H1 (cell line): ENCODE results near the gene LIPM. TPM values are rescaled to one million over a fixed set of nuclear protein-coding genes. Genes with fewer than 3 reads are reported as not detected.

Experiments used
- CTCF ChIA-PET: fragments of 300-600 bp; sonication (Branson Sonifier 250); formaldehyde crosslinking; loops from one replicate; lab custom pipeline; 2021; ENCODE audit not compliant: partially characterized antibody; lab: Charles Lee
- POLR2A ChIA-PET: fragments of 300-600 bp; sonication (Branson Sonifier 250); formaldehyde crosslinking; loops from one replicate; lab custom pipeline; 2021; ENCODE audit warnings: inconsistent platforms; ENCODE audit not compliant: partially characterized antibody; lab: Charles Lee
- DNase-seq, 2 experiments: peaks; one replicate each; pipeline versions ENCODE4 v3.0.0 to v3.0.0-alpha.2; 2010 to 2022; ENCODE audit warnings: low spot score in 2 of 2, low read depth in 1 of 2, mixed read lengths in 1 of 2
- FAIRE-seq: peaks from 2 replicates; lab custom pipeline; 2011; peaks lifted over from hg19 to GRCh38; lab: Jason Lieb, UNC
- H2AFZ ChIP-seq: 2 replicates; pipeline ENCODE4 v1.8.1; 2012; ENCODE audit warnings: low read length, inconsistent platforms
- H2AK5ac ChIP-seq: 2 replicates; pipeline ENCODE4 v1.6.1; 2013; ENCODE audit warnings: low read depth, low read length
- H2BK120ac ChIP-seq: replicated peaks from 2 replicates; pipeline ENCODE3; 2013; ENCODE audit warnings: low read depth, low read length, inconsistent platforms
- H2BK12ac ChIP-seq: 2 replicates; pipeline ENCODE4 v1.6.1; 2013; ENCODE audit warnings: low read depth, low read length
- H2BK15ac ChIP-seq: 2 replicates; pipeline ENCODE4 v1.6.1; 2013; ENCODE audit warnings: low read length
- H2BK20ac ChIP-seq: 2 replicates; pipeline ENCODE4 v1.6.1; 2013; ENCODE audit warnings: low read length
- H2BK5ac ChIP-seq: 2 replicates; pipeline ENCODE4 v1.6.1; 2013; ENCODE audit warnings: low read depth, low read length
- H3K14ac ChIP-seq: 2 replicates; pipeline ENCODE4 v1.6.1; 2013; ENCODE audit warnings: inconsistent platforms; ENCODE audit not compliant: insufficient read length
- H3K18ac ChIP-seq: 2 replicates; pipeline ENCODE4 v1.6.1; 2013; ENCODE audit warnings: low read length; ENCODE audit errors: extremely low read depth
- H3K23ac ChIP-seq: 2 replicates; pipeline ENCODE4 v1.6.1; 2013; ENCODE audit warnings: inconsistent platforms; ENCODE audit not compliant: insufficient read length
- H3K23me2 ChIP-seq: 2 replicates; pipeline ENCODE4 v1.6.1; 2013; ENCODE audit warnings: low read depth, low read length
- H3K27ac ChIP-seq: 2 replicates; pipeline ENCODE4 v1.6.1; 2011; ENCODE audit warnings: low read depth, low read length, inconsistent platforms
- H3K27me3 ChIP-seq, 4 experiments: replicated peaks in 1 of 4; 1 replicate in 1 of 4; 2 replicates in 3 of 4; pipeline versions ENCODE4 v1.6.1 to v1.8.1; 2011 to 2013; ENCODE audit warnings: low read length in 3 of 4, mild to moderate bottlenecking in 3 of 4, inconsistent platforms in 2 of 4, mixed read lengths in 2 of 4, moderate library complexity in 1 of 4; ENCODE audit not compliant: control insufficient read depth in 3 of 4, insufficient read depth in 3 of 4; ENCODE audit errors: extremely low read depth in 1 of 4
- H3K36me3 ChIP-seq, 4 experiments: 2 replicates each; pipeline versions ENCODE4 v1.6.1 to v1.8.1; 2011 to 2013; ENCODE audit warnings: mild to moderate bottlenecking in 4 of 4, low read length in 3 of 4, moderate library complexity in 2 of 4, control low read depth in 1 of 4, inconsistent platforms in 1 of 4; ENCODE audit not compliant: insufficient read depth in 4 of 4, control insufficient read depth in 2 of 4
- H3K4ac ChIP-seq: replicated peaks from 2 replicates; pipeline ENCODE3; 2013; ENCODE audit warnings: low read length, low read depth, mixed read lengths, inconsistent platforms; ENCODE audit not compliant: insufficient read length
- H3K4me1 ChIP-seq, 4 experiments: replicated peaks in 1 of 4; 1 replicate in 1 of 4; 2 replicates in 3 of 4; pipeline versions ENCODE4 v1.6.1 to v1.8.1; 2011 to 2013; ENCODE audit warnings: low read length in 3 of 4, inconsistent platforms in 2 of 4, mixed read lengths in 1 of 4; ENCODE audit not compliant: insufficient read depth in 4 of 4, control insufficient read depth in 3 of 4
- H3K4me2 ChIP-seq, 2 experiments: 2 replicates each; pipeline versions ENCODE4 v1.6.1 to v1.8.1; 2011 to 2013; ENCODE audit warnings: low read depth in 2 of 2, low read length in 2 of 2, control low read depth in 1 of 2, inconsistent platforms in 1 of 2, mild to moderate bottlenecking in 1 of 2; ENCODE audit not compliant: insufficient read depth in 1 of 2
- H3K4me3 ChIP-seq, 4 experiments: fragments of 200-600, 300-600 bp in 1 of 4; sonication (generic), shearing (Covaris generic), sonication (Bioruptor Twin) in 1 of 4; 2 replicates each; pipeline versions ENCODE4 v1.5.1 to v1.8.1; 2011 to 2016; ENCODE audit warnings: low read length in 4 of 4, low read depth in 3 of 4, control low read depth in 2 of 4, inconsistent platforms in 2 of 4, mild to moderate bottlenecking in 2 of 4, mixed read lengths in 1 of 4, moderate library complexity in 1 of 4; ENCODE audit not compliant: insufficient read depth in 2 of 4; ENCODE audit errors: extremely low read depth in 1 of 4
- H3K56ac ChIP-seq: replicated peaks from 2 replicates; pipeline ENCODE3; 2013; ENCODE audit warnings: low read depth, mild to moderate bottlenecking, mixed read lengths, low read length, inconsistent platforms; ENCODE audit not compliant: insufficient read length
- H3K79me1 ChIP-seq: 2 replicates; pipeline ENCODE4 v1.6.1; 2013; ENCODE audit warnings: low read depth, low read length, control low read depth
- H3K79me2 ChIP-seq, 2 experiments: 2 replicates each; pipeline versions ENCODE4 v1.6.1 to v1.8.1; 2012 to 2013; ENCODE audit warnings: low read length in 2 of 2, mild to moderate bottlenecking in 2 of 2, inconsistent platforms in 1 of 2; ENCODE audit not compliant: insufficient read depth in 2 of 2, control insufficient read depth in 1 of 2
- H3K9ac ChIP-seq, 4 experiments: replicated peaks in 1 of 4; 1 replicate in 1 of 4; 2 replicates in 3 of 4; pipeline versions ENCODE4 v1.6.1 to v1.8.1; 2011 to 2013; ENCODE audit warnings: low read depth in 3 of 4, low read length in 3 of 4, control low read depth in 2 of 4, mild to moderate bottlenecking in 2 of 4, moderate library complexity in 2 of 4, inconsistent platforms in 1 of 4; ENCODE audit errors: extremely low read depth in 1 of 4
- H3K9me3 ChIP-seq, 2 experiments: 2 replicates each; pipeline versions ENCODE4 v1.6.1 to v1.8.1; 2012 to 2013; ENCODE audit warnings: mild to moderate bottlenecking in 2 of 2, moderate library complexity in 2 of 2, control low read depth in 1 of 2, inconsistent platforms in 1 of 2, low read depth in 1 of 2, low read length in 1 of 2, mixed read lengths in 1 of 2; ENCODE audit not compliant: insufficient read depth in 2 of 2
- H4K20me1 ChIP-seq, 2 experiments: replicated peaks in 1 of 2; 2 replicates each; pipeline versions ENCODE3 to v1.8.1; 2011 to 2013; ENCODE audit warnings: inconsistent platforms in 2 of 2, low read length in 2 of 2, mild to moderate bottlenecking in 1 of 2; ENCODE audit not compliant: insufficient read depth in 2 of 2, control insufficient read depth in 1 of 2
- H4K5ac ChIP-seq: 2 replicates; pipeline ENCODE4 v1.6.1; 2013; ENCODE audit warnings: low read length, low read depth, mixed read lengths, inconsistent platforms; ENCODE audit not compliant: insufficient read length
- H4K8ac ChIP-seq: 2 replicates; pipeline ENCODE4 v1.8.0; 2013; ENCODE audit warnings: mild to moderate bottlenecking, moderate library complexity, low read length, inconsistent platforms; ENCODE audit not compliant: insufficient read depth; ENCODE audit errors: extremely low read depth
- H4K91ac ChIP-seq: replicated peaks from 2 replicates; pipeline ENCODE3; 2013; ENCODE audit warnings: low read length, mixed read lengths, inconsistent platforms; ENCODE audit not compliant: insufficient read length
- BACH1 ChIP-seq: IDR thresholded peaks from 2 replicates; pipeline ENCODE4 v1.6.1; 2012; ENCODE audit warnings: low read length, improper control_type of control experiment
- CREB1 ChIP-seq: IDR thresholded peaks from 2 replicates; pipeline ENCODE4 v1.6.1; 2012; ENCODE audit warnings: inconsistent platforms
- TCF12 ChIP-seq: IDR thresholded peaks from 2 replicates; pipeline ENCODE4 v1.6.1; 2011; ENCODE audit warnings: low read depth, mild to moderate bottlenecking, low read length
- WGBS, 2 experiments: shearing (Covaris generic) in 1 of 2; methylation state at CpG; one replicate each; pipeline versions ENCODE4 v1.1.6 to v1.1.7; 2013 to 2015; ENCODE audit warnings: low lambda C conversion rate in 2 of 2, mixed read lengths in 2 of 2, inconsistent platforms in 1 of 2, low coverage in 1 of 2, missing lambda C conversion rate in 1 of 2; ENCODE audit not compliant: insufficient replicate concordance in 2 of 2, insufficient coverage in 1 of 2, insufficient read length in 1 of 2; ENCODE audit errors: extremely low coverage in 1 of 2, missing lambda C conversion rate in 1 of 2; 5-methylcytosine and 5-hydroxymethylcytosine counted together
- polyA plus RNA-seq, 7 experiments: library from polyadenylated mRNA; depleted of rRNA in 3 of 7; stranded (reverse) in 5 of 7; unstranded in 2 of 7; fragments of >200 nt in 5 of 7; fragments of 200-250 nt in 2 of 7; gene quantifications; 1 replicate in 5 of 7; 2 replicates in 1 of 7; 4 replicates in 1 of 7; pipeline versions ENCODE4 v1.2.1 to v1.2.3, GENCODE V29; 2011 to 2013; ENCODE audit warnings: missing spikeins in 2 of 7, mixed read lengths in 2 of 7
- total RNA-seq: library from RNA; stranded (reverse); fragmentation: NEBNext Ultra II Directional; extraction: Animal tissue kit (Norgen Biotek cat#: 25700); gene quantifications from 2 replicates; pipeline ENCODE4 v1.2.1, GENCODE V29; 2021

The LIPM gene
- total and polyA plus RNA-seq, 2 of the 8 experiments (the other 6 are each of a cell fraction or from before 2014, with no cell fraction given), result not detected

DNA sequence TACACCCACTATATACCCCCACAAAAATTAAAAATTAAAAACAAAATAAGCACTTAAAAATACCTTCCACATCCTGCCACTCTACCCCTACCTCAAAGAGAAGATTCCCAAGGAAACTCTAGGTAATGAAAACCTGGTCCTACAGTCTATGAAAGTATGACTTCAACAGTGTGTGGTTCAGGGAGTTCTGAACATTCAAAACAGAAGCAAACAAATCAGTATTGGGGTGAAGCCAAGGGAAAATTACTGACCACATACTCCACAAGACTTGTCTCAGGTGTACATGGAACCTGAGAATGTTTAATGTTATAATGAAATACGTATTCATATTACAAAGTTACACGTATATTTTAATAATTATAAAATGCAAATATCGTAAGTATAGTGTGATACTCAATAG lies 20.3 kb upstream of the LIPM start:
- Histone ChIP-seq H3K4me1 (no peaks in the 10 kb centered on the region), H4K91ac (no peak overlapping the region), H3K4ac (no peak overlapping the region), H3K27ac (no peak overlapping the region), H4K5ac (no peak overlapping the region), H3K79me2 (no peaks in the 10 kb centered on the region), H3K9me3 (no peaks in the 10 kb centered on the region), H3K23ac (no peak overlapping the region), H3K27me3 (no peaks in the 10 kb centered on the region; a peak in 1 of 7 replicates), H2BK20ac (no peak overlapping the region), H2BK12ac (no peak overlapping the region), H4K8ac (no peak overlapping the region), H4K20me1 (no peaks in the 10 kb centered on the region), H2AK5ac (no peak overlapping the region), H2BK15ac (no peak overlapping the region), H3K4me3 (no peak overlapping the region), H3K14ac (no peak overlapping the region), H2AFZ (no peak overlapping the region), H3K56ac (no peak overlapping the region), H3K23me2 (no peaks in the 10 kb centered on the region; the same call in 1 of the 2 replicates), H3K9ac (no peak overlapping the region), H3K18ac (no peak overlapping the region), H3K36me3 (no peaks in the 10 kb centered on the region; a peak in 1 of 8 replicates), H2BK5ac (no peak overlapping the region), H3K4me2 (no peak overlapping the region), H3K79me1 (no peaks in the 10 kb centered on the region), H2BK120ac (no peak overlapping the region)
- no peak for FAIRE-seq
- 88% methylated on average over 3 of the region's 3 CpGs; no CpG with 5 or more reads in 1 of the 2 experiments for WGBS, 2 experiments
- TF ChIP-seq BACH1 (no peak), TCF12 (no peak), CREB1 (no peak)
- DNase-seq, result no peak
- ChIA-PET POLR2A (no interaction called here), CTCF (no interaction called here)
